ENCODE data around the gene IER3IP1. TPM values are rescaled to one million over a fixed set of nuclear protein-coding genes. Genes with fewer than 3 reads are reported as not detected.

Gene IER3IP1
- total RNA-seq, 1 donor from 2014 or later: 19.4 TPM

Other genes with a start within 250 kb of the IER3IP1 start
- not detected in 2 replicates for gene ELOA2, start 140.7 kb downstream of the IER3IP1 start, total RNA-seq
- gene HDHD2, start 25.9 kb downstream of the IER3IP1 start, total RNA-seq: 15.8 and 22.7 TPM in 2 replicates
- gene SKOR2, start 75.3 kb upstream of the IER3IP1 start, total RNA-seq: not detected in 2 replicates

All from dermis blood vessel endothelial cell (primary cell).